Fibroblast of mammary gland (primary cell): ENCODE measurements around the gene PLA2G2A.

ENCODE experiments used
- DNase-seq: peaks from one replicate; pipeline ENCODE4 v3.0.0-alpha.2; 2010; ENCODE audit warnings: low read depth
- H3K4me3 ChIP-seq: 2 replicates; pipeline ENCODE4 v1.5.1; 2011; ENCODE audit warnings: low read depth, mild to moderate bottlenecking, low read length, moderate library complexity; ENCODE audit not compliant: control insufficient read depth
- CTCF ChIP-seq: conservative IDR thresholded peaks from 2 replicates; pipeline ENCODE4 v1.5.1; 2011; ENCODE audit warnings: low read depth, low read length, inconsistent platforms; ENCODE audit not compliant: control insufficient read depth, insufficient read depth

The PLA2G2A gene

GRCh38 chr1:19960591-19960990 is 18.8 kb downstream of the PLA2G2A start:
- no peak overlapping the region for H3K4me3 ChIP-seq
- no peak for TF ChIP-seq CTCF
- no peak for DNase-seq

- peak; percentile 6 for TF ChIP-seq CTCF
- DNase-seq: no peak
- no peak overlapping the region for H3K4me3 ChIP-seq
These were observed 21.6 kb downstream of the PLA2G2A start for GRCh38 chr1:19957779-19958178.

GRCh38 chr1:19955534-19956170 is 23.8 kb downstream of the PLA2G2A start:
- no peak overlapping the region for H3K4me3 ChIP-seq
- no peak for DNase-seq
- no peak for TF ChIP-seq CTCF

- H3K4me3 ChIP-seq: no peak overlapping the region
- no peak for DNase-seq
- no peak for TF ChIP-seq CTCF
These were observed 25.4 kb downstream of the PLA2G2A start for GRCh38 chr1:19954059-19954458.

GRCh38 chr1:19949016-19949415 is 30.4 kb downstream of the PLA2G2A start:
- TF ChIP-seq CTCF: no peak
- no peak overlapping the region for H3K4me3 ChIP-seq
- peak; percentile 81 for DNase-seq

- no peak overlapping the region for H3K4me3 ChIP-seq
- DNase-seq: no peak
- no peak for TF ChIP-seq CTCF
These were observed 32.4 kb downstream of the PLA2G2A start for GRCh38 chr1:19946971-19947370.

GRCh38 chr1:19946331-19946751 is 33.1 kb downstream of the PLA2G2A start:
- DNase-seq: no peak
- H3K4me3 ChIP-seq: no peak overlapping the region
- no peak for TF ChIP-seq CTCF
